Endothelial cell of hepatic sinusoid (primary cell): Measurements from ENCODE around the gene TMPRSS3.

ENCODE experiments used
- in situ Hi-C: cut with HindIII; loops from 2 replicates; pipeline ENCODE4 v1.10.0; 2017; ENCODE audit warnings: low sequenced_read_pairs

The TMPRSS3 gene

GRCh38 chr21:42338729-42339715 is 56.8 kb downstream of the TMPRSS3 start:
- in situ Hi-C loops, result no loop called here

DNA sequence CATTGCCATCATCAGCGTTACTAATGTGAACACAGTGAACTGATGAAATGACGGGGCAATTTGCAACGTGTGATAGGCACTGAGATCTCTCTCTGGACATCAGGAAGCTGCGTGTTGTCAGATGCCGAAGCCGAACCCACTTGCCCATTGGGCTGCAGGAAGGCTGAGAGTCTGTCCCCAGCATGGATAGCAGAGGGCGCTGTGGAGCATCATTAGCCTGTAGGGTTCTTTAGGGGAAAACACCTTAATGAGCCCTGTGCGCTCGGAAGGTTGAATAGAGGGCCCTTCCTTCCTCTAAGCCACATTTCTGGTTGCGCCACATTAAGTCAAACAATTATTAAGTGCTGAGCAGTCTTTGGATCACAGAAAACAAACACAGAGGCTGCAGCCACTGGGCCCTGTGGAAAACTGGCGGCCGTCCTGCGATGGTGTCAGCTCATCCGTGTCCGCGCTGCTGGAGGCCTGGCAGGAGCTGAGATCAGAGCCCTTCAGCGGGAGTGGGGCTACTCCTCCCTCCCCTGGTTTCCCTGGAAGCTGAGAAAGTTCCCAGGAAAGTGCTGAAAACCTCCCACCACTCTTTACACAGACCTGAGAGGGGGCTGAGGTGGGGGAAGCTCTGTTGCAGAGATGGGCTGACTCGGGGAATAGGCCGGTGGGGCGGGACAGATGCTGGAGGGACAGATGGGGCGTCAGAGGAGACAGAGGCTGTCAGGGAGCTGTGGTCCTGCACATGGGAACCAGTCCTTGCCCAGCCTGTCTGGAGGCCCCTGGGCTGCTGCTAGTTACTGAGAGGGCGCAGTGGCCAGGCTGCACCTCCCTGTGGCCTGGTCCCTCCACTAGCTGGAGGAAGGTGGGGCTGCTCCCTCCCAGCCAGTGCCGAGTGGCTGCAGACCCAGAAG is 57.8 kb downstream of the TMPRSS3 start:
- in situ Hi-C loops, result no loop called here

DNA sequence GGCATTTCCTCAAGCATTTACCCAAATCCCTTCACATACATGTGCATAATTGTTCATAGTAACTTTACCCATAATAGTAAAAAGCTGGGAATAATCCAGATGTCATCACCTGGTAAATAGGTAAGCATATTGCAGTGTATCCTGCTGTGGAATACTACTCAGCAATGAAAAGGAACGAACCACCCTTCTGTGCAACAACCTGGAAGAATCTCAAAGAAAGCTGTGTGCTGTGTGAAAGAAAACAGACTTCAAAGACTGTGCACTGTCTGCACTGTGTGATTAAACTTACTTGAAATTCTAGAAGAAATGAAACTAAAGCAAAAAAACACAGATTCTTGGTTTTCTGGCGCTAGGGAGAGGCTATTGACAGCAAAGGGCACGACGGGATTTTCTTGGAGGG is 58.6 kb downstream of the TMPRSS3 start:
- in situ Hi-C loops, result no loop called here

DNA sequence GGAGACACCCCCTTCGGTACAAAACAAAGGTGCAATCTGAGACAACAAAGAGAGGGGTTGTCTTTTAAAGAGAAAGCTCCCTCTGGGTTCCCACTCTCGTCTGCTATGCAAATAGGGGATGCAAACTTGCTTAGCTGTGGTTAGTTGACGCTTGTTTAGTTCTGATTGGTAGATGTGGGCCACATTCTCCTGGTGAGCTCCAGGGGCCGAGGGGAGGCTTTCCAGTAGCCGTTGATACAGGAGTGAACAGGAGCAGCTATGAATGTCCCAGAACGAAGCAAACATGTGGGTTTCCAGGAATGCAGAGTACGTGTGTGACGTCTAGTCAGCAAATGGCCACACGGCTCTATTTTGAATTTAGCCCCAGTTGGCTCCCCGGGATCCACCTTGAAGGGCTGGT is 59.8 kb downstream of the TMPRSS3 start:
- in situ Hi-C loops, result no loop called here

DNA sequence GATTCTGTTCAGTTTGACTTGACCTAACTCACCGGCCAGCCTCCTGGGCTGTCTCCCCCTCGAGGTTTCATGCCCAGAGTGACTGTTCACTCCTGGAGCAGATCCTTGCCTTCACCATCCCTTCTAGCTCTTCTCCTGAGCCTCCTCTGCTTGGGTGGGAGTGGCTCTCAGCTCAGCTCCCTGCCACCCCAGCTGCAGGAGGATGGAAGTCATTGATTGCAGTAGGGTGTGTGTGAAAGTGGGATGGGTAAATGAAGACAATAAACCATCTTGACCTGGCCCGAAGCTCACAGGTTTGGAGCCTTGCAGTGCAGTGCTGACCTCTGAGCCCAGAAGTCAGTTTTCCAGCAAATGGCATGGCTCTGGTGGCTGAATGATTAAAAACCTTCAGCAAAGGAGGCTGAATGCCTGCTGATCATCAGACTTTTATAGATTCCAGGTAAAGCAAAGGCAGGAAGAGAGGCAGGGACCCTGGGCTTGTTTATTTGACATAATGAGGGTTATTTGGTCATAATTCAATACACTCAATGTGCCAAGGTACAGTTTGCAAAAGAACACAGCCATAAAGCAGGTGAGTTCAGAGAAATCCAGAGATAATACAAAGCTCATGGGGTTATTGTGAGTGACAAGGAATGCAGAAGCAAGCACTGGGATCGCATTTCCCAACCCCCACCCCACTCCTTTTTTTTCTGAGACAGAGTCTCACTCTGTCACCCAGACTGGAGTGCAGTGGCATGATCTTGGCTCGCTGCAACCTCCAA is 63.1 kb downstream of the TMPRSS3 start:
- in situ Hi-C loops, result no loop called here

DNA sequence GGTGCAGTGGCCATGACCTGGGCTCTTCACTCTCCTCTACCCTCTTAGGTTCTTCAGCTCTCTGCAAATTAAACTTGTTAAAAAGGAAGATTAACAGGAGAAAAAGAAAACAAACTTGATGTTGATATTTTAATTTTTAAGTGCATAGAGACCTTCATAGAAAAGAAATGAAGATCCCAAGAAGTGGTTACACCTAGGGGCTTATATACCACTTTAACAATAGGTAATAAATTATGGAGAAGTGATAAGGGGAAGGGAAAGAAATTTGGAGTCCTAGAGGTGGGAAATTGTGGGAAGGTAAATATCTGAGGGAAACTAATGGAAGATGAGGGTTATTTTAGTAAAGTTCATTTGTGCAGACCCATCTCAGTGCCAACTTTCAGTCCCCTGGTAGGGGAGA is 64.2 kb downstream of the TMPRSS3 start:
- in situ Hi-C loops, result no loop called here

DNA sequence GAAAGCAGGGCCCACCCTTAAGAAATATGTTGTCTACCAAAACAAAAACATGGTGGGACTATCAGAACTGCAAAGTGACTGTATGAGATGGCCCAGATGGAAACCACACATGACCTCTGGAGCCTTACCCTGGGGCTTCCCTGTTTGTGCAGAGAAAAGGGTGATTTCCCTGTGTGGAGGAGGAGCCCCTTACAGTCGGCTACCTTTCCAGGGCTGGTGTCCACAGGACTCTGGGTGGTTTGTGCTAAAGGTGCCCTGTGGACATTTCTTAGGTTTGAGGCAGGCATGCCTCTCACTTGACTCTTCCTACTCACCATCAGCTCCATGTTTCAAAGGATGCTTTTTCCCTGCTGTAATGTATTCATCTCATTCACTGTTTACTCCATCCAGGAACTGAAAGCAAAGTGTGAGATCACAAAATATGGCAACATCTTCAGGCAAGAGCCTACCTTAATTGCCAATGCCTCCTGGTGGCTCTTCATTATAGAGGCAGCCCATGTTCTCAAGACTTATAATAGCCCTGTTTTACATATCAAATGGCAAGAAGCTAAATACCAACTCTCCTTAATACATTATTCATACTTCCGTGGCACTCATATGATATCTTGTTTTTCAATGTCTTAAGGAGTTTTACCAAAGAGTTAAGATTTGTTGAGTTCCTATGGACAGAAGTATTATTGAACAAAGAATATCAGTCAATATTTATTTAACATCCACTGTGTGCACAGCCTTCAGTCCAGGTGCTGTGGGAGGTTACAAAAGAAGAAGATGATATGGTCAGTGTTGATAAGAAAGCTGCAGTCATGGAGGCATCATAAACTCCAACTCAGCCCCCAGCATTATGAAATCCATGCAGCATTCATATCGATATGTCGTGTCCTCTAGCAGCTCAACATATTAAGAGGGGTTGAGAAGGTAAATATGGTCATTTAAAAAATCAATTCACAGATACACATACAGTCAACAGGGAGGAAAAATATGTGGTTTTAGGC is 65.2 kb downstream of the TMPRSS3 start:
- in situ Hi-C loops, result no loop called here

DNA sequence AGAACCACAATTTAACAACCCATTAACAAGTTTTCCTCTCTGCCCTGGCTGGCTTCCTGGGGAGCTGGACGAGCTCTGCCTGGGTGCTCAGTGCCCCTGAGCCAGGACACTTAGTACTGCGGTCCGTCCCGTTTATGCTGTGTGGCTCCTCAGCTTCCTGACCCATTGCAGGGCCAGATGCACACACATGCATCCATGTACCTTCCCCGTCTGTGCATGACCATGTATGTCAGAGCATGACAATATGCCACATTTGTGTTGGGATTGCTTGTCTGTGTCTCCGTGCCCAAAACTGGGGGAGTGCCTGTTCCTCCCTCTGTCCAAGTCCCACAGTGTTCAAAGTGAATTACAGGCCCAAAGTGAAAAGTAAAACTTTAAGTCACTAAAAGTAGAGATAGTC is 71.0 kb downstream of the TMPRSS3 start:
- in situ Hi-C loops, result no loop called here
